Adrenal gland (tissue), 12 donors: Measurements from ENCODE around the gene TBC1D9B. TPM values are rescaled to one million over a fixed set of nuclear protein-coding genes. Genes with fewer than 3 reads are reported as not detected.

Experiments
- DNase-seq, 7 donors: peaks; one replicate each; pipeline ENCODE4 v3.0.0-alpha.2; 2019 to 2020
- H3K27ac ChIP-seq, 5 donors: fragments of 200-600 bp; sonication (generic) in 4 of 5; 1 replicate in 3 of 5; 2 replicates in 2 of 5; pipeline versions ENCODE4 v1.5.1 to v1.8.0; 2016 to 2020; ENCODE audit warnings: mild to moderate bottlenecking in 1 of 5
- H3K27me3 ChIP-seq: fragments of 200-600 bp; 2 replicates; pipeline ENCODE4 v1.8.0; 2021
- H3K36me3 ChIP-seq, 2 donors: fragments of 200-600 bp; replicated peaks in 1 of 2; 1 replicate in 1 of 2; 2 replicates in 1 of 2; pipeline versions ENCODE4 v1.5.1 to v1.8.0; 2018 to 2022
- H3K4me1 ChIP-seq, 2 donors: fragments of 200-600 bp; replicated peaks in 1 of 2; 1 replicate in 1 of 2; 2 replicates in 1 of 2; pipeline versions ENCODE4 v1.5.1 to v1.8.0; 2018 to 2021
- H3K4me3 ChIP-seq, 4 donors: fragments of 200-600 bp; sonication (generic) in 3 of 4; one replicate each; pipeline ENCODE4 v1.5.1; 2016 to 2018
- H3K9me3 ChIP-seq, 3 donors: fragments of 200-600 bp; sonication (generic) in 1 of 3; replicated peaks in 1 of 3; 1 replicate in 2 of 3; 2 replicates in 1 of 3; pipeline versions ENCODE4 v1.5.1 to v1.8.0; 2016 to 2021
- CTCF ChIP-seq, 6 experiments: fragments of 450-650 bp in 4 of 6; fragments of 200-600 bp in 2 of 6; sonication (generic) in 1 of 6; IDR thresholded peaks; 1 replicate in 5 of 6; 2 replicates in 1 of 6; pipeline versions ENCODE4 v1.5.1 to v1.8.0; 2016 to 2021; ENCODE audit warnings: antibody characterized with exemption in 6 of 6, mild to moderate bottlenecking in 2 of 6, moderate library complexity in 1 of 6
- POLR2A ChIP-seq, 2 donors: fragments of 450-650 bp; IDR thresholded peaks; one replicate each; pipeline ENCODE4 v1.6.1; 2017; ENCODE audit warnings: antibody characterized with exemption in 2 of 2, mild to moderate bottlenecking in 2 of 2, moderate library complexity in 1 of 2
- WGBS, 4 donors: extraction: QIAGEN DNeasy Blood & Tissue Kit in 2 of 4; methylation state at CpG; one replicate each; pipeline versions ENCODE4 v1.1.5 to v1.1.7; 2013 to 2017; 5-methylcytosine and 5-hydroxymethylcytosine counted together
- intact Hi-C, 2 donors: fragments of 100-400 bp; cut with DNase I; formaldehyde crosslinking; loops; one replicate each; pipeline versions ENCODE4 v1.14.1 to v1.15.0; 2022 to 2023
- polyA plus RNA-seq, 3 donors: library from polyadenylated mRNA; stranded (reverse); fragments of 200-250 nt in 2 of 3; fragments of 350-450 nt in 1 of 3; fragmentation: Illumina TruSeq in 1 of 3; extraction: RNeasy Lipid Tissue Mini Kit (QIAGEN cat#74804) in 1 of 3; gene quantifications; one replicate each; pipeline ENCODE4 v1.2.3, GENCODE V29; 2013 to 2014
- small RNA-seq, 2 donors: library from RNA; depleted of rRNA; stranded (forward); fragments of <200 nt; gene quantifications; one replicate each; pipeline ENCODE3, GENCODE V24; 2016
- total RNA-seq, 9 donors: library from RNA; depleted of rRNA in 4 of 9; stranded (reverse); fragments of >200 nt in 4 of 9; fragments of 120-200 nt in 1 of 9; fragmentation: NEBNext Ultra II Directional in 1 of 9; extraction: Animal tissue kit (Norgen Biotek cat#: 25700) in 1 of 9; gene quantifications; one replicate each; pipeline versions ENCODE4 v1.1.0 to v1.2.4, GENCODE V29; 2013 to 2023
- donor health status: healthy with polysubstance abuse.
- donor health status: Bipolar disorder and iron deficiency.
- donor health status: DM: yes; HTN: yes; CAD: no.
- donor health status: DM: no; HTN: no; CAD: no.
- donor health status: DM: no; HTN: no; CAD: no.
- donor health status: DM: yes; HTN: yes; CAD: no.

TBC1D9B gene
- total and polyA plus RNA-seq, 12 donors: 30.7 to 192 (median 128) TPM

DNA sequence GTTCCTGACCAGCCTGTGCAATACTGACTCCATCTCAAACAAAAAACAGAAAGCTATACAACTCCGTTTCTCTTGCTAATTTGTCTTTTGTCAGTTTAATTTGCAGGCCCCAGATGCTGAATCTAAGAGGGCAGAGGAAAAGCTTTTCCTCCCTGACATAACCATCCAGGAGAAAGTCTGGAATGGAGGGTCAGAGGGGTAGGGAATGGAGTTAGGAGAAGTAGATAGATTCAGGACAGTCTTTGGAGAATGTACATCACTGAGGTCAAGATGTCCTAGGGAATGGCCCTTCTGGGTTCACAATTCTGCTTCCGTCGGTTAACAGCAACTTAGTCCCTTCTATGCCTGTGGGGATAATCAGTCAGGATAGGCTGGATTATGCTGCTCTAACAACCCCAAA lies 93.6 kb downstream of the TBC1D9B start:
- intact Hi-C loops: no loop called here

DNA sequence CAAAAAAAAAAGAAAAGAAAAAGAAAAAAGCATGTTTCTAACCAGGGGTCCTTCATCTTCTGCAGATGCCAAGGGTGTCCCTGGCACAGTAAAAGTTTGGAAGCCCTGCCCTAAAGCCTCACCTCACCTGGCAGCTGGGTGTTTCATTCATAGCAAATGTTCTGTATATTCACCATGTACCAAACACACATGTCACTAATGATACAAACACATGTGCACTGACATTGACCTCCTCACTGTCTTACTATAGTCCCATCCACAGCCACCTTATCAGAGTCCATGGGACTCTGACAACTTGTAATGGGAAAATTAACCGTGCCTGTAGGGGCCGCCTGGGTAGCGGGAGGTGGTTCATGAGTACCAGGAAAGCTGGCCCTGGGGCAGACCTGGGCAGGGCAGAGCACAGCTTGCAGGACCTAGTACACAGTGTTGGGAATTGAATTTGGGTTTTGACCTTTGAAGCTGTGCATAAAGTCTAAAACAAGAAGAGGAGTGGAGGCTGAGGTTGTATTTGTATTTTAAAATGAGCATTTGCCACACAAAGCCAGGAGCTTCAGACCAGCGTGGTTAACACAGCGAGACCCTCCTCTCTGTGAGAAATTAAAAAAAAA lies 94.6 kb downstream of the TBC1D9B start:
- Histone ChIP-seq H3K27ac (no peak overlapping the region), H3K27me3 (no peaks in the 10 kb centered on the region), H3K4me1 (peaks cover 14% of the 10 kb centered on the region in 2 donors), H3K4me3 (no peak overlapping the region), H3K9me3 (no peaks in the 10 kb centered on the region), H3K36me3 (no peaks in the 10 kb centered on the region)
- DNase-seq: no peak
- 88 to 94% (median 92%) methylated on average over 5 of the region's 5 CpGs for WGBS, 4 donors
- intact Hi-C loops: no loop called here
- TF ChIP-seq CTCF (IDR thresholded peaks at IDR 0.05) (no peak), POLR2A (IDR thresholded peaks at IDR 0.05) (no peak)

More for the DNA sequence above, 93.6 kb downstream of the TBC1D9B start:
- DNase-seq: no peak
- H3K36me3 ChIP-seq: no peaks in the 10 kb centered on the region
- no peak overlapping the region for H3K4me3 ChIP-seq
- no peak overlapping the region for H3K27ac ChIP-seq
- TF ChIP-seq CTCF (IDR thresholded peaks at IDR 0.05) (no peak), POLR2A (IDR thresholded peaks at IDR 0.05) (no peak)
- 76 to 84% (median 80%) methylated on average over 3 of the region's 3 CpGs for WGBS, 4 donors
- no peaks in the 10 kb centered on the region for H3K27me3 ChIP-seq
- H3K9me3 ChIP-seq: no peaks in the 10 kb centered on the region
- H3K4me1 ChIP-seq: peaks cover 22% of the 10 kb centered on the region in 2 donors

- TF ChIP-seq CTCF (IDR thresholded peaks at IDR 0.05) (no peak), POLR2A (IDR thresholded peaks at IDR 0.05) (no peak)
- Histone ChIP-seq H3K36me3 (no peaks in the 10 kb centered on the region), H3K4me1 (peaks cover 9 to 17% of the 10 kb centered on the region in 2 donors), H3K27ac (no peak overlapping the region), H3K4me3 (no peak overlapping the region), H3K27me3 (no peaks in the 10 kb centered on the region), H3K9me3 (no peaks in the 10 kb centered on the region)
- WGBS, 4 donors: 92 to 97% (median 96%) methylated on average over 11 to 27 of the region's 27 CpGs
- DNase-seq: no peak
- intact Hi-C loops: no loop called here
Observed at GRCh38 chr5:179812135-179812825, 95.4 kb downstream of the TBC1D9B start.

Small RNA genes lying within 50 kb of the gene (small RNA-seq; reads per million reads assigned to genes)
- gene RF00019: 0 reads per million in 2 donors

Other genes with a start within 250 kb of the TBC1D9B start
- under 1 TPM in 1 of 9 donors, not detected in 8; 0.11 TPM for gene CBY3, start 226.9 kb downstream of the TBC1D9B start, total RNA-seq
- under 1 TPM in 1 of 3 donors, not detected in 2; 0.10 TPM for gene CBY3, start 226.9 kb downstream of the TBC1D9B start, polyA plus RNA-seq
- 1,000 to 10,000 TPM in 1 of 9 donors, 100 to 1,000 TPM in 8; 217 to 1,022 (median 396) TPM for gene CANX, start 208.9 kb downstream of the TBC1D9B start, total RNA-seq
- gene CANX, start 208.9 kb downstream of the TBC1D9B start, polyA plus RNA-seq: 100 to 1,000 TPM in 1 of 3 donors, 10 to 100 TPM in 2; 80.0 to 992 (median 88.0) TPM
- 10 to 100 TPM; 12.9 to 70.7 (median 32.4) TPM for gene MAML1, start 175.1 kb downstream of the TBC1D9B start, total RNA-seq
- gene MAML1, start 175.1 kb downstream of the TBC1D9B start, polyA plus RNA-seq: 10 to 100 TPM in 2 of 3 donors, 1 to 10 TPM in 1; 7.3 to 19.0 (median 12.6) TPM
- gene LTC4S, start 113.9 kb downstream of the TBC1D9B start, total RNA-seq: 100 to 1,000 TPM in 1 of 9 donors, 10 to 100 TPM in 7, 1 to 10 TPM in 1; 4.8 to 205 (median 20.9) TPM
- gene LTC4S, start 113.9 kb downstream of the TBC1D9B start, polyA plus RNA-seq: 10 to 100 TPM in 2 of 3 donors, not detected in 1; 24.1 to 44.4 TPM
- 100 to 1,000 TPM in 7 of 9 donors, 10 to 100 TPM in 2; 88.6 to 242 (median 215) TPM for gene MGAT4B, start 101.0 kb downstream of the TBC1D9B start, total RNA-seq
- gene MGAT4B, start 101.0 kb downstream of the TBC1D9B start, polyA plus RNA-seq: 100 to 1,000 TPM in 2 of 3 donors, 10 to 100 TPM in 1; 80.5 to 192 (median 122) TPM
- gene SQSTM1, start 87.0 kb downstream of the TBC1D9B start, total RNA-seq: 1,000 to 10,000 TPM in 3 of 9 donors, 100 to 1,000 TPM in 6; 453 to 2,312 (median 868) TPM
- 100 to 1,000 TPM; 258 to 312 (median 292) TPM for gene SQSTM1, start 87.0 kb downstream of the TBC1D9B start, polyA plus RNA-seq
- 10 to 100 TPM; 14.7 to 46.5 (median 31.1) TPM for gene MRNIP, start 49.1 kb downstream of the TBC1D9B start, total RNA-seq
- 100 to 1,000 TPM in 2 of 3 donors, 10 to 100 TPM in 1; 12.3 to 129 (median 104) TPM for gene MRNIP, start 49.1 kb downstream of the TBC1D9B start, polyA plus RNA-seq
- gene RNF130, start 163.9 kb upstream of the TBC1D9B start, total RNA-seq: 100 to 1,000 TPM in 3 of 9 donors, 10 to 100 TPM in 6; 53.5 to 138 (median 79.5) TPM
- 10 to 100 TPM; 36.8 to 58.8 (median 51.2) TPM for gene RNF130, start 163.9 kb upstream of the TBC1D9B start, polyA plus RNA-seq